GM23338 (cell line): ENCODE measurements around the gene SART1.

Experiments used
- CREB1 ChIP-seq: fragments of 250-450 bp; sonication (Bioruptor Pico); IDR thresholded peaks from 2 replicates; pipeline ENCODE4 v1.5.0; 2020; ENCODE audit warnings: low read depth, mild to moderate bottlenecking, moderate library complexity
- EZH2 ChIP-seq: fragments of 200-600 bp; sonication (generic); IDR thresholded peaks from one replicate; pipeline ENCODE4 v1.8.0; 2017; ENCODE audit warnings: antibody characterized with exemption, mild to moderate bottlenecking, low read depth; ENCODE audit not compliant: unreplicated experiment
- EZH2phosphoT487 ChIP-seq: fragments of 200-600 bp; sonication (generic); IDR thresholded peaks from one replicate; pipeline ENCODE4 v1.8.1; 2018; ENCODE audit warnings: antibody characterized with exemption; ENCODE audit not compliant: unreplicated experiment
- JUNB ChIP-seq: IDR thresholded peaks from one replicate; pipeline ENCODE4 v1.6.1; 2016; ENCODE audit warnings: antibody characterized with exemption; ENCODE audit not compliant: unreplicated experiment
- POLR2AphosphoS5 ChIP-seq: IDR thresholded peaks from 2 replicates; pipeline ENCODE4 v1.6.1; 2016; ENCODE audit warnings: antibody characterized with exemption, low read depth
- ZNF331 ChIP-seq: fragments of 250-450 bp; sonication (Bioruptor Pico); IDR thresholded peaks from 2 replicates; pipeline ENCODE4 v1.5.0; 2020; ENCODE audit warnings: low read depth, mild to moderate bottlenecking, moderate library complexity
- TF ChIP-seq, protein P1 (sequence below), 2 experiments: fragments of 200-600 bp in 1 of 2; sonication (generic) in 1 of 2; conservative IDR thresholded peaks; 2 replicates each; pipeline versions ENCODE4 v1.5.1 to v1.6.1; 2016 to 2017; ENCODE audit warnings: antibody characterized with exemption in 2 of 2, low read depth in 2 of 2, mild to moderate bottlenecking in 2 of 2, moderate library complexity in 1 of 2

DNA sequence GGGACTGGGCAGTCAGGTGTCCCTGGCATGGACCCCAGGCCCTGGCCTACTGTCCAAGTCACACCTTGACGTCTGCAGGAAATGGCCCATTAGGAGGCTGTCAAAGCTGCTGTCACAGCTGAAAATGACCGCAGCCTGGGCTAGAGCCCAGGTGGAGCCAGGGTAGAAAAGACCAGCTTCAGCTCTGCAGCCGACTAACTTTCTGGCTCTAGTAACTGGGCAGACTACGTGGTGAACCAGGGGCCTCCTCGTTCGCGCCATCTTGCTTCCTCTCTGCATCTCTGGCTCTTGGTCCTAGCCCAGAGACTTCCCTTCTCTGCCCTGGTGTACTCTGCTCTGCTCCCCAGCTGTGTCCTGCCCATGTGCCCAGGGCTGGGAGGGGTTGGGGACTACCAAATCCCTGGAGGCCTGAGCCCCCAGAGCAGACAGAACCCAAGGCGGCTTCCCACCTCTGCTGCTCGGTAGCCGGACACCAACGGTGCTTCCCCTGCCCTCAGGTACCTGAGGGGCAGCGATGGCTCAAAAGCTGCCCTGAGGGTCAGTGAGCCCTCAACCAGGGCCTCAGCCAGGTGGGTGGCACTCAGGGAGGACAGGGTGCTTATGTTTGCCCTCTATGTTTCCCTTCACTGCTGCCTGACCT, 19.7 kb downstream of the SART1 start:
- TF ChIP-seq ZNF331 (CRISPR knock-in tag) (no peak), POLR2AphosphoS5 (no peak), CREB1 (CRISPR knock-in tag) (no peak), EZH2 (no peak), JUNB (no peak), EZH2phosphoT487 (no peak)
- TF ChIP-seq, protein P1, sequence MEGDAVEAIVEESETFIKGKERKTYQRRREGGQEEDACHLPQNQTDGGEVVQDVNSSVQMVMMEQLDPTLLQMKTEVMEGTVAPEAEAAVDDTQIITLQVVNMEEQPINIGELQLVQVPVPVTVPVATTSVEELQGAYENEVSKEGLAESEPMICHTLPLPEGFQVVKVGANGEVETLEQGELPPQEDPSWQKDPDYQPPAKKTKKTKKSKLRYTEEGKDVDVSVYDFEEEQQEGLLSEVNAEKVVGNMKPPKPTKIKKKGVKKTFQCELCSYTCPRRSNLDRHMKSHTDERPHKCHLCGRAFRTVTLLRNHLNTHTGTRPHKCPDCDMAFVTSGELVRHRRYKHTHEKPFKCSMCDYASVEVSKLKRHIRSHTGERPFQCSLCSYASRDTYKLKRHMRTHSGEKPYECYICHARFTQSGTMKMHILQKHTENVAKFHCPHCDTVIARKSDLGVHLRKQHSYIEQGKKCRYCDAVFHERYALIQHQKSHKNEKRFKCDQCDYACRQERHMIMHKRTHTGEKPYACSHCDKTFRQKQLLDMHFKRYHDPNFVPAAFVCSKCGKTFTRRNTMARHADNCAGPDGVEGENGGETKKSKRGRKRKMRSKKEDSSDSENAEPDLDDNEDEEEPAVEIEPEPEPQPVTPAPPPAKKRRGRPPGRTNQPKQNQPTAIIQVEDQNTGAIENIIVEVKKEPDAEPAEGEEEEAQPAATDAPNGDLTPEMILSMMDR (conservative IDR thresholded peaks at IDR 0.05; ENCODE audit: low read depth in 2 of 2), result no peak
